ENCODE results near the gene LRP1-AS.

The LRP1-AS gene

DNA sequence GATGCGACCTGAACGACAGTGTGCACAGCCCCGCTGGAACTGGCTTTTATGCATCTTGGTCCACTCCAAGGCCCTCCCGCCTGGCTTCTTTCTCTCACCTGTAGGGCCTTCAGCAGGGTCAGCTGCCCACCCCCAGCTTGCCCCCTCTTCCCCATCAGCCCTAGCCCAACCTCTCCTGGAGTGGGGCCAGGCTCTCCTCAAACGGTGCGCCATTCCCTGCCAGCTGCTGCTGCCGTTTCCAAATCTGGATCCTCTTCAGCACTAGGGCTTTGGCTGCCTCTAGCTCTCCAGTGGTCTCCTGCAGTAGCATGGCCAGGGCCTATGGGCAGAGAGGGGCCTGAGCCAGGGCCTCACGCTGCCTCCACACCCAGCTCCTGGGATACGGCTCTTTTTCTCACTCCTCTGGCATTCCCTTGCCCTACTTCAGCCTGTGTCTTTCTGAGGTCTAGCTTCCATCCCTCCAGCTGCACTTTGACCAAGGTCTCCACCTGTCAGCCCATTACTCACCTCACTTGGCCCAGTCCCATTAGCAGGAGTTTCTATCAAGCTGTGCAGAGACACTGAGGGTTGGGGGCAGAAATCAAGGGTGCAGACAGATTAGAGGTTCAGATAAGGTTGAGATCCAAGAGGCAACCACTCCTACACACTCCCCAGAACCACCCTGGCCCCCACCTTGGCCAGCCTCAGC lies 41.3 kb downstream of the LRP1-AS start:
- Histone ChIP-seq H3K4ac (ENCODE audit: low read length) (no peak overlapping the region), H3K14ac (ENCODE audit: low read length) (peak overlapping the region; percentile 72), H3K23ac (ENCODE audit: low read depth, low read length, poor library complexity) (peak overlapping the region; percentile 65), H3K9me3 (replicated peaks in 1 of 2; ENCODE audit: control insufficient read depth in 2 of 2, insufficient read depth in 1 of 2, low read depth in 1 of 2, low read length in 2 of 2) (no peaks in the 10 kb centered on the region), H2BK15ac (ENCODE audit: low read length) (peak overlapping the region; percentile 34), H3K4me3 (ENCODE audit: low read length in 2 of 2) (no peak overlapping the region), H3K9ac (ENCODE audit: low read depth, low read length, poor library complexity) (no peak overlapping the region), H3K18ac (ENCODE audit: low read length) (peak overlapping the region; percentile 22), H2BK5ac (ENCODE audit: low read length) (no peak overlapping the region), H3K27ac (replicated peaks; ENCODE audit: low read length) (no peak overlapping the region), H2BK120ac (ENCODE audit: low read depth, low read length) (no peak overlapping the region), H2AFZ (ENCODE audit: low read length) (no peak overlapping the region), H3K36me3 (replicated peaks in 1 of 2; ENCODE audit: control insufficient read depth in 2 of 2, insufficient read depth in 2 of 2, low read length in 2 of 2) (peaks cover 0 to 62% of the 10 kb centered on the region in 2 donors), H2AK5ac (ENCODE audit: low read depth, low read length) (no peak overlapping the region), H3K79me1 (ENCODE audit: low read depth, low read length) (no peaks in the 10 kb centered on the region), H2BK12ac (ENCODE audit: low read length) (no peak overlapping the region), H3K4me1 (ENCODE audit: control insufficient read depth in 2 of 2, insufficient read depth in 1 of 2, low read depth in 1 of 2, low read length in 2 of 2) (peaks cover 13 to 17% of the 10 kb centered on the region in 2 donors), H3K4me2 (ENCODE audit: insufficient read depth, low read length, poor library complexity, severe bottlenecking) (no peak overlapping the region), H4K8ac (ENCODE audit: low read depth, low read length) (no peak overlapping the region), H4K91ac (ENCODE audit: low read depth, low read length, poor library complexity) (peak overlapping the region; percentile 47), H3K27me3 (ENCODE audit: control insufficient read depth in 3 of 3, insufficient read depth in 3 of 3, low read depth in 1 of 3, low read length in 3 of 3) (no peaks in the 10 kb centered on the region)
- no CpG with 5 or more reads among the region's 9 CpGs for WGBS, 2 donors (ENCODE audit: extremely low coverage in 2 of 2, insufficient read length in 2 of 2, insufficient replicate concordance in 1 of 2)
- DNase-seq (ENCODE audit: low spot score), result no peak

GRCh38 chr12:57105011-57105753 lies 42.2 kb downstream of the LRP1-AS start:
- no peaks in the 10 kb centered on the region for H3K9me3 ChIP-seq (replicated peaks in 1 of 2; ENCODE audit: control insufficient read depth in 2 of 2, insufficient read depth in 1 of 2, low read depth in 1 of 2, low read length in 2 of 2)
- H3K27me3 ChIP-seq (ENCODE audit: control insufficient read depth in 3 of 3, insufficient read depth in 3 of 3, low read depth in 1 of 3, low read length in 3 of 3), result no peaks in the 10 kb centered on the region
- H3K4ac ChIP-seq (ENCODE audit: low read length), result no peak overlapping the region
- H3K79me1 ChIP-seq (ENCODE audit: low read depth, low read length), result no peaks in the 10 kb centered on the region
- peaks cover 0 to 64% of the 10 kb centered on the region in 2 donors for H3K36me3 ChIP-seq (replicated peaks in 1 of 2; ENCODE audit: control insufficient read depth in 2 of 2, insufficient read depth in 2 of 2, low read length in 2 of 2)
- H3K27ac ChIP-seq (replicated peaks; ENCODE audit: low read length), result no peak overlapping the region
- H2BK120ac ChIP-seq (ENCODE audit: low read depth, low read length), result no peak overlapping the region
- no peak overlapping the region for H2AFZ ChIP-seq (ENCODE audit: low read length)
- H3K23ac ChIP-seq (ENCODE audit: low read depth, low read length, poor library complexity), result peak overlapping the region; percentile 59
- peak overlapping the region; percentile 51 for H3K9ac ChIP-seq (ENCODE audit: low read depth, low read length, poor library complexity)
- H3K14ac ChIP-seq (ENCODE audit: low read length), result no peak overlapping the region
- DNase-seq (ENCODE audit: low spot score), result no peak
- no peak overlapping the region for H2BK12ac ChIP-seq (ENCODE audit: low read length)
- no peak overlapping the region for H3K4me2 ChIP-seq (ENCODE audit: insufficient read depth, low read length, poor library complexity, severe bottlenecking)
- H3K4me3 ChIP-seq (ENCODE audit: low read length in 2 of 2), result no peak overlapping the region
- H2AK5ac ChIP-seq (ENCODE audit: low read depth, low read length), result peak overlapping the region; percentile 8
- H2BK15ac ChIP-seq (ENCODE audit: low read length), result no peak overlapping the region
- no CpG with 5 or more reads among the region's 14 CpGs for WGBS, 2 donors (ENCODE audit: extremely low coverage in 2 of 2, insufficient read length in 2 of 2, insufficient replicate concordance in 1 of 2)
- no peak overlapping the region for H3K18ac ChIP-seq (ENCODE audit: low read length)
- H4K91ac ChIP-seq (ENCODE audit: low read depth, low read length, poor library complexity), result no peak overlapping the region
- peaks cover 10% of the 10 kb centered on the region in 2 donors for H3K4me1 ChIP-seq (ENCODE audit: control insufficient read depth in 2 of 2, insufficient read depth in 1 of 2, low read depth in 1 of 2, low read length in 2 of 2)
- H2BK5ac ChIP-seq (ENCODE audit: low read length), result no peak overlapping the region
- no peak overlapping the region for H4K8ac ChIP-seq (ENCODE audit: low read depth, low read length)

DNA sequence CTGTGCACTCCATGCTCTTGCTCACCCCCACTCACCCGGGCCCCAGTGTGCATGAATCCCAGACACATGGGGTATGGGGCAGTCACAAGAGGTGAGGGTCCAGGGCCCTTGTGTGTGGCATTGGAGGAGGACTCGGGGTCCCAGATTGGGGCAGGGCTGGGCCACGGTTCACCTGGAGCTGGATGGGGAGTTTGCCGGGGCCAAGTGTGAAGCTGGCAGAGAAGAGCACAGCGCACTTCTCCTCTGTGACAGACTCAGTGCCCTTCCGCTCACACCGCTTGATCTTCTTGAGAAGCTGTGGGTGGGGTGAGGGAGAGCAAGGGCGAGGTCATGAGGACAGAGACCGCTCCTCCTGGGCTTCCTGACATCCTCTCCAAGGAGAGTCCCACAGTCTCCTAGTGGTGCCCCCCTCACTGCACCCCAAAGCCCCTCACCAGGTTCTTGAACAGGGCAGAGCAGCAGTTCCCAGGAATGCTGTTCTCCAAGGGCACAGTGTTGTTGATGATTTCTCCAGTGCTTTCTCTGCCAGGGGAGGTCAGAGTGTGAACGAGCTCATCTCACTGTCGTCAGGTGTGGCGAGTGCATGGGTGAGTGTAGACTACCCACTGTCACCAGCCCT lies 43.0 kb downstream of the LRP1-AS start:
- no peaks in the 10 kb centered on the region for H3K9me3 ChIP-seq (replicated peaks in 1 of 2; ENCODE audit: control insufficient read depth in 2 of 2, insufficient read depth in 1 of 2, low read depth in 1 of 2, low read length in 2 of 2)
- no peak overlapping the region for H3K27ac ChIP-seq (replicated peaks; ENCODE audit: low read length)

DNA sequence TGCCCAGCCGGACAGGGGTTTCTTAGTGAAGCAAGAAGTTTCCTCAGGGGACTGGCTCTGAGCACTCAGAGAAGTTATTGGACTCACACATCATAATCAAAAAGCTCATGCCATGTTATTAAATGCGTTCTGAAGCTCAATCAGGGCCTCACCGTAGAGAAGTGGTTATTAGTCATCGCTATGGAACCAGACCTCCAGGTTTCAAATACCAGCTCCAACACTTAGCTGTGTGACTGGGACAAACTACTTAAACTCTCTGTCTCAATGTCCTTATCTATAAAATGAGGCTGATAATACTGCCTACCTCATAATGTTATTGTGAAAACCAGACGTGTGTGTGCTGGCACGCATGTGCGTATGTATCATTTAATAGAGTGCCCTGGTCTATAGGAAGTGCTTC lies 43.6 kb downstream of the LRP1-AS start:
- Histone ChIP-seq H3K9me3 (replicated peaks in 1 of 2; ENCODE audit: control insufficient read depth in 2 of 2, insufficient read depth in 1 of 2, low read depth in 1 of 2, low read length in 2 of 2) (no peaks in the 10 kb centered on the region), H3K4me2 (ENCODE audit: insufficient read depth, low read length, poor library complexity, severe bottlenecking) (no peak overlapping the region), H3K79me1 (ENCODE audit: low read depth, low read length) (no peaks in the 10 kb centered on the region), H2BK12ac (ENCODE audit: low read length) (no peak overlapping the region), H3K4me3 (ENCODE audit: low read length in 2 of 2) (no peak overlapping the region), H2BK5ac (ENCODE audit: low read length) (no peak overlapping the region), H3K18ac (ENCODE audit: low read length) (no peak overlapping the region), H2AFZ (ENCODE audit: low read length) (no peak overlapping the region), H3K9ac (ENCODE audit: low read depth, low read length, poor library complexity) (no peak overlapping the region), H3K36me3 (replicated peaks in 1 of 2; ENCODE audit: control insufficient read depth in 2 of 2, insufficient read depth in 2 of 2, low read length in 2 of 2) (peaks cover 0 to 76% of the 10 kb centered on the region in 2 donors), H3K4ac (ENCODE audit: low read length) (no peak overlapping the region), H2AK5ac (ENCODE audit: low read depth, low read length) (no peak overlapping the region), H4K91ac (ENCODE audit: low read depth, low read length, poor library complexity) (no peak overlapping the region), H4K8ac (ENCODE audit: low read depth, low read length) (no peak overlapping the region), H3K27me3 (ENCODE audit: control insufficient read depth in 3 of 3, insufficient read depth in 3 of 3, low read depth in 1 of 3, low read length in 3 of 3) (no peaks in the 10 kb centered on the region), H3K23ac (ENCODE audit: low read depth, low read length, poor library complexity) (no peak overlapping the region), H3K27ac (replicated peaks; ENCODE audit: low read length) (no peak overlapping the region), H3K4me1 (ENCODE audit: control insufficient read depth in 2 of 2, insufficient read depth in 1 of 2, low read depth in 1 of 2, low read length in 2 of 2) (peaks cover 6 to 8% of the 10 kb centered on the region in 2 donors), H3K14ac (ENCODE audit: low read length) (no peak overlapping the region), H2BK15ac (ENCODE audit: low read length) (no peak overlapping the region), H2BK120ac (ENCODE audit: low read depth, low read length) (no peak overlapping the region)
- no peak for DNase-seq (ENCODE audit: low spot score)
- no CpG with 5 or more reads among the region's 7 CpGs for WGBS, 2 donors (ENCODE audit: extremely low coverage in 2 of 2, insufficient read length in 2 of 2, insufficient replicate concordance in 1 of 2)

More for the DNA sequence above, 43.0 kb downstream of the LRP1-AS start:
- no peak overlapping the region for H2BK15ac ChIP-seq (ENCODE audit: low read length)
- no peak overlapping the region for H3K14ac ChIP-seq (ENCODE audit: low read length)
- no CpG with 5 or more reads among the region's 12 CpGs for WGBS, 2 donors (ENCODE audit: extremely low coverage in 2 of 2, insufficient read length in 2 of 2, insufficient replicate concordance in 1 of 2)
- peak overlapping the region; percentile 24 for H2BK12ac ChIP-seq (ENCODE audit: low read length)
- H3K79me1 ChIP-seq (ENCODE audit: low read depth, low read length), result no peaks in the 10 kb centered on the region
- H3K4ac ChIP-seq (ENCODE audit: low read length), result no peak overlapping the region
- peak overlapping the region; percentile 40 for H3K18ac ChIP-seq (ENCODE audit: low read length)
- H3K4me1 ChIP-seq (ENCODE audit: control insufficient read depth in 2 of 2, insufficient read depth in 1 of 2, low read depth in 1 of 2, low read length in 2 of 2), result peaks cover 6 to 8% of the 10 kb centered on the region in 2 donors
- no peak overlapping the region for H3K23ac ChIP-seq (ENCODE audit: low read depth, low read length, poor library complexity)
- H2AK5ac ChIP-seq (ENCODE audit: low read depth, low read length), result no peak overlapping the region
- no peak overlapping the region for H4K8ac ChIP-seq (ENCODE audit: low read depth, low read length)
- DNase-seq (ENCODE audit: low spot score), result no peak
- H3K36me3 ChIP-seq (replicated peaks in 1 of 2; ENCODE audit: control insufficient read depth in 2 of 2, insufficient read depth in 2 of 2, low read length in 2 of 2), result peaks cover 0 to 71% of the 10 kb centered on the region in 2 donors
- H2BK5ac ChIP-seq (ENCODE audit: low read length), result no peak overlapping the region
- no peak overlapping the region for H3K4me3 ChIP-seq (ENCODE audit: low read length in 2 of 2)
- no peak overlapping the region for H2BK120ac ChIP-seq (ENCODE audit: low read depth, low read length)
- no peak overlapping the region for H2AFZ ChIP-seq (ENCODE audit: low read length)
- H3K4me2 ChIP-seq (ENCODE audit: insufficient read depth, low read length, poor library complexity, severe bottlenecking), result no peak overlapping the region
- no peak overlapping the region for H3K9ac ChIP-seq (ENCODE audit: low read depth, low read length, poor library complexity)
- peak overlapping the region; percentile 22 for H4K91ac ChIP-seq (ENCODE audit: low read depth, low read length, poor library complexity)
- no peaks in the 10 kb centered on the region for H3K27me3 ChIP-seq (ENCODE audit: control insufficient read depth in 3 of 3, insufficient read depth in 3 of 3, low read depth in 1 of 3, low read length in 3 of 3)

Data from neuronal stem cell (in vitro differentiated cells).